Astrocyte (in vitro differentiated cells and primary cell): Measurements from ENCODE around the gene C1QA.

Experiments used
- EZH2 ChIP-seq: IDR thresholded peaks from 2 replicates; pipeline ENCODE4 v1.6.1; 2012; ENCODE audit warnings: mild to moderate bottlenecking, low read length, inconsistent platforms; ENCODE audit not compliant: insufficient read depth
- TF ChIP-seq, protein P1 (sequence below): IDR thresholded peaks from 2 replicates; pipeline ENCODE4 v1.5.1; 2011; ENCODE audit warnings: low read depth, mild to moderate bottlenecking, inconsistent platforms, low read length, moderate library complexity; ENCODE audit not compliant: insufficient read depth

DNA sequence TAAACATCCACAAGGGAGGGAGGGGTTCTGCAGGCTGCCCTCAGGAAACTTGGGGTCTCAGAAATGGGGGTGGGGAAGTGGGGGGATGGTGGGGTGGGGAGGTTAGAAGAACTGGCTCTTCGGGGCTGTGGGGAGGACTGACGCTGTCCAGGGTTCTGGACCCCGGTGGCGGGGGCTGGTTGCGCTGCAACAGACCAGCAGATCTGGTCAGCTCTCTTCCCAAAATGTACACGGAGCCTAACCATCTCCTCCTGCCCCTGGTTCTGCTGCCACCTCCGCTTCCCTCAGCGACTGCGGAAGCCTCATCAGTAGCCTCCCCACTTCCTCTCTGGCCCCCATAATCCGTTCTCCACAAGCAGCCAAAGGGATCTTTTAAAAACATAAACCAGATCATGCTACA is 29.3 kb upstream of the C1QA start:
- TF ChIP-seq, protein P1, sequence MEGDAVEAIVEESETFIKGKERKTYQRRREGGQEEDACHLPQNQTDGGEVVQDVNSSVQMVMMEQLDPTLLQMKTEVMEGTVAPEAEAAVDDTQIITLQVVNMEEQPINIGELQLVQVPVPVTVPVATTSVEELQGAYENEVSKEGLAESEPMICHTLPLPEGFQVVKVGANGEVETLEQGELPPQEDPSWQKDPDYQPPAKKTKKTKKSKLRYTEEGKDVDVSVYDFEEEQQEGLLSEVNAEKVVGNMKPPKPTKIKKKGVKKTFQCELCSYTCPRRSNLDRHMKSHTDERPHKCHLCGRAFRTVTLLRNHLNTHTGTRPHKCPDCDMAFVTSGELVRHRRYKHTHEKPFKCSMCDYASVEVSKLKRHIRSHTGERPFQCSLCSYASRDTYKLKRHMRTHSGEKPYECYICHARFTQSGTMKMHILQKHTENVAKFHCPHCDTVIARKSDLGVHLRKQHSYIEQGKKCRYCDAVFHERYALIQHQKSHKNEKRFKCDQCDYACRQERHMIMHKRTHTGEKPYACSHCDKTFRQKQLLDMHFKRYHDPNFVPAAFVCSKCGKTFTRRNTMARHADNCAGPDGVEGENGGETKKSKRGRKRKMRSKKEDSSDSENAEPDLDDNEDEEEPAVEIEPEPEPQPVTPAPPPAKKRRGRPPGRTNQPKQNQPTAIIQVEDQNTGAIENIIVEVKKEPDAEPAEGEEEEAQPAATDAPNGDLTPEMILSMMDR: no peak
- TF ChIP-seq EZH2: no peak
